LNCAP (cell line): ENCODE measurements around the gene POU2F1.

Experiments
- CTCF ChIP-seq: fragments of 450-650 bp; IDR thresholded peaks from 2 replicates; pipeline ENCODE4 v1.5.1; 2017; ENCODE audit warnings: mild to moderate bottlenecking

The POU2F1 gene

DNA sequence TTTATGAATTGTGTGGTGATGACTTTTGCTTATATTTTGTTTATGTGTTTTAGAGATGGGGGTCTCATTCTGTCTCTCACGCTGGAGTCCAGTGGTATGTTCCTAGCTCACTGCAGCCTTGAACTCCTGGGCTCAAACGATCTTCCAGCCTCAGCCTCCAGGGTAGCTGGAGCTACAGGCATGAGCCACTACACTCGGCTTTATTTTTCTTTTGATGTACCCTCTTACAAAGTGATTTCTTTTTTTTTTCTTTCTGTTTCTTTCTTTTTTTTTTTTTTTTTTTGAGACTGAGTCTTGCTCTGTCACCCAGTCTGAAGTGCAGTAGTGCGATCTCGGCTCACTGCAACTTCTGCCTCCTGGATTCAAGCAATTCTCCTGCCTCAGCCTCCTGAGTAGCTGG is 250.9 kb downstream of the POU2F1 start:
- no peak for TF ChIP-seq CTCF

DNA sequence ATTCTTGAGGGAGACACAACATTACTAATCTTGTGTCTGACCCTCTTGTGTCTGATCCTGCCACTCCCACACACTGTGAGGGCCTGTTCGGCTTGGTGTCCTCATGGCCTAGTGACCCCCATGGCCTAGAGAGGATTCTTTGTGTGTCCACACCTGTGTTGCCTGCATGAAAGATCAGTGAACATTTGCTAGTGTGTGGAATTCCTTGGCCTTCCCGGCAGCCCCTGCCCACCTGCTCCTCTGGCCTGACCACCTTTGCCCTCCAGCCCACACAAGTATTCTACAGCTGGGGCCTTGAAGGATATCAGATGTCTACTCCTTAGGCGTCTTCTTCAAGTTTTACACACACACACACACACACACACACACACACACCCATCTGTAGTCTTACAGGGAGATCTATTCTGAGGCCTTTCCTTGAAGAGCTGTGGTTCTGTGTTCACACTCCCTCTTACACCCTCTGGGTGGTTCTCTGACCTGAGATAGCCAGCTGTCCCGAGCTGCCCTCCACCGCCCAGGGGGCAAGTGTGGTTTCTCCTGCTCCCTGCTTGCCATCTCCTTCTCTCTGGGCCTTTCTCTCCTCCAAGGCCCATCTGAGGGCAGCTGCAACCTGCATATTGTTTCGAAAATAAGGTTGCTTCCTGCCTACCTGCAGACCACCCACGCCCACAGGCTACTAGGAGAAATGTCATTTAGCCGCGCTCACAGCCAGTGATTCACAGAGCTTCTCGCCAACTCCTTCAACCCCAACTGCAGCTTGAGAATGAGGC is 252.3 kb downstream of the POU2F1 start:
- TF ChIP-seq CTCF = no peak

DNA sequence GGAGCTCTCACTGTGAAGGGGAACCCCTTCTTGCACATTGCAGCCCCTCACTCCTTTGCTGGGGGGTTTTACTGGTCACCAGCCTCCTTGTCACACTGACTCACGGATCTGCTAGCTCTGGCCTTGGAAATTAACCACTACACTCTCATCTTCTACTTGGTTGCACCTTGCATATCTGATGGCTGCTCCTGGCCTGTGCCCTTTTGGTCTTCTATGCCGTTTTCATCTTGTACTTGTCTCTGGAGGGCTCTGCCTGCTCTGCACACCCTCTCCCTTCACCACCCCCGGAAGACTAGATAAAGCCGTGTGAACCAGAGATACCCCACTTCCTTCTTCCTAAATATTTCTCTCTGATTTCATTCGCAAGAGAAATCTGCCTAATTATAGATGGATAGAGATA is 253.1 kb downstream of the POU2F1 start:
- TF ChIP-seq CTCF = no peak

GRCh38 chr1:167474191-167474641 is 253.5 kb downstream of the POU2F1 start:
- no peak for TF ChIP-seq CTCF

DNA sequence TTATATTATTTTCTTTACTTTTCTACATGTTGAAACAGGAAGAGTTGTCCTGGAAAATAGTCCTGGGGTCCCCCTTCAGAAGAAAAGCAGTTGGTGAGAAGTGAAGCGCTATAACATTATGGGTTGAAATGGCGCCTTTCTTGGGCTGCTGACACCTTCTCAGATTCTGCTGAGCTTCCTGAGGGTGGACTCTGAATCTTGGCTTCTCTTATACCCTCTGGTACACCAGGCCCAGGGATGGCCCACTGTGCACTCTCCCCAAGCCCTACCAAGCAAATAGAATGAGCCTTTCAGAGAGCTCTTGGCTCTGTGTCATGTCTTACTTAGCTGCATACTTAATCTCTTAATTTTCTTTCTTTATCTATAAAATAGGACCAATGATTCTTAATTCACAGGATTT is 255.4 kb downstream of the POU2F1 start:
- TF ChIP-seq CTCF = no peak
